ENCODE results near the gene MECR.

The MECR gene

DNA sequence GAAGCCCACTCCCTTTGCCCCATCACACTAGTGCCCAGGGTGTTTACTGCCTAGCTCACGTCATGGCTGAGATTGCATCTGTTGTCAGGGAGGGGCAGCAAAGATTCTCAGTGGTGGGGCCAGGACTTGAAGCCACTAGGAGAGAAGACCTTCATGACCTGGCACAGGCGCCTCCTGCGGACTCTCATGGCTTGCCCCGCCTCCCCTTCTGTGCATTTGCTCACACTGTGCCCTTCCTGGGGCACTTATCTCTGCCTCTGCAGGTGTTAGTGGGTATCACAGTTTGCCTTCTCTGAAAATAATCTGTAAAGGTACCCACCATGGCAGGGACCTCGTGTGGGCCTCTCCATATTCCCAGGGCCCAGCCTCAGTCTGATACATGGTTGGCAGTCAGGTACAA is 25.7 kb upstream of the MECR start:
- FAIRE-seq, result no peak

GRCh38 chr1:29255134-29255666 is 24.5 kb upstream of the MECR start:
- DNase-seq (ENCODE audit: insufficient read length, low spot score), result no peak
- FAIRE-seq, result no peak

More for the DNA sequence above, 25.7 kb upstream of the MECR start:
- no peak for DNase-seq (ENCODE audit: insufficient read length, low spot score)

GRCh38 chr1:29254346-29254745 is 23.6 kb upstream of the MECR start:
- no peak for DNase-seq (ENCODE audit: insufficient read length, low spot score)
- FAIRE-seq, result no peak

- FAIRE-seq (no peak), DNase-seq (ENCODE audit: insufficient read length, low spot score) (no peak)
These were observed 22.4 kb upstream of the MECR start for GRCh38 chr1:29253180-29253579.

- FAIRE-seq, result no peak
These were observed 20.7 kb upstream of the MECR start for GRCh38 chr1:29251164-29252124.

GRCh38 chr1:29249951-29250581 is 19.3 kb upstream of the MECR start:
- DNase-seq (ENCODE audit: insufficient read length, low spot score) (no peak), FAIRE-seq (no peak)

More at GRCh38 chr1:29251164-29252124, 20.7 kb upstream of the MECR start:
- no peak for DNase-seq (ENCODE audit: insufficient read length, low spot score)

DNA sequence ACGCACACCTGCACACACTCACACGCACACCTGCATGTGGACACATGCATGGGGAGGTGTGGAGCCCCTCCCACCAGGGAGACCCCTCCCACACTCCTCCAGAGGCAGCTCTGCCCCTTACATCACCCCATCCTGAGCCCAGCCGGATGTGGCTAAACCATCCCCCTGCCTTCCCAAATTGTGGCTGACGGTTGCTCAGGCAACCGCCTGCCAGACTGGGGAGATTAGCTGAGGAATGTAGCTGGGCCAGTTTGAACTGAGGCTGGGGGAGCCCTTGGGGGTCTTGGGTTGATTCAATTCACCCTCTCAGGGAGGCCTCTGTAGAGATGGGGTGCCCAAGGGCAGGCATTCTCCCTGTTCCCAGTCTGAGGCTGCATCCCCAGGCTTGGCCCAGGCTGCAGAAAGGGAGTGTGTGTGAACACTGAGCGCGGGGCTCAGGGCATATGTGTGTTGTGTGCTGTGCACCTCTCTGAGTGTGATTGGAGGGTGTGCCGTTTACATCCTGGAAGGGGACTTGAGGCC is 18.5 kb upstream of the MECR start:
- no peak for FAIRE-seq
- DNase-seq (ENCODE audit: insufficient read length, low spot score), result no peak

- DNase-seq (ENCODE audit: insufficient read length, low spot score) (no peak), FAIRE-seq (no peak)
These were observed 17.7 kb upstream of the MECR start for GRCh38 chr1:29248409-29248808.

GRCh38 chr1:29247571-29248273 is 17.0 kb upstream of the MECR start:
- DNase-seq (ENCODE audit: insufficient read length, low spot score) (no peak), FAIRE-seq (no peak)

GRCh38 chr1:29247044-29247443 is 16.3 kb upstream of the MECR start:
- no peak for FAIRE-seq

DNA sequence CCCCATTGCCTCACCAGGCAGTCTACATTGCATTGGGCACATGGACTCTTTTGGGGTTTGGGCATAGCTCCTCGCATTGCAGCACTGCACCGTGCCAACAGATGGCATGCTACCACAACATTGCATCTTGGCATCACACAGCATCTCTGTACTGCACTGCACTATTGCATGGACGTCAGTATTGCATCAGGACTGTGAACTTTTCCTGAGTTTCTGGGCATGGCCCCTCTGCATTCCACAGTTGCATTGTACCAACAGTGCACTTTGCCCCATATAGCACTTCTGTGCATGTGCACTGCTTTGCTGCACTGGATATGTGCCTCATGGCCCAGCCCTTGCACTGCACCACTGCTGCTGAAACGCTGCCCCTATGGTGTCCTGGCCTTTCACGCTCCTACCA is 15.1 kb upstream of the MECR start:
- no peak for FAIRE-seq
- no peak for DNase-seq (ENCODE audit: insufficient read length, low spot score)

More at GRCh38 chr1:29247044-29247443, 16.3 kb upstream of the MECR start:
- no peak for DNase-seq (ENCODE audit: insufficient read length, low spot score)

- FAIRE-seq (no peak), DNase-seq (ENCODE audit: insufficient read length, low spot score) (no peak)
These were observed 14.5 kb upstream of the MECR start for GRCh38 chr1:29245261-29245660.

- FAIRE-seq (no peak), DNase-seq (ENCODE audit: insufficient read length, low spot score) (no peak)
These were observed 13.1 kb upstream of the MECR start for GRCh38 chr1:29243871-29244200.

- no peak for FAIRE-seq
These were observed 12.5 kb upstream of the MECR start for GRCh38 chr1:29243023-29243870.

DNA sequence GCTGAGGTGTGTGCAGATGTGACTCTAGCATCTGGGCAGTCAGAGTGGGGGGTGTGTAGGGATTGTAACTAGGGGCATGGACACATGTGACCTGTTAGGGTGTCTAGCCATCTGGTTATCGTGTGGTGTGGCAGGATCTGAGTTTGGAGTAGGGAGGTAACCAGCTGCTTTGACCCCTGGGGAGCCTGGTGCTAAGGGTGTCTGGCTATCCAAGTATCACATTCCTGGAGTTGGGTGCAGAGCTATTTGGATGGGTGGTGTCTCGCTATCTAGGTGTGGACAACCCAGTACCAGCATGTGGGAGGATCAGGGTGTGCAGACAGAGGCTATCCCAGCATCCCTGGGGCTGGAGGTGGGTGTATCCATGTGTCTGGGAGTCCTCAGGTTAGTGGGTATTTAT is 10.3 kb upstream of the MECR start:
- DNase-seq (ENCODE audit: insufficient read length, low spot score) (no peak), FAIRE-seq (no peak)

More at GRCh38 chr1:29243023-29243870, 12.5 kb upstream of the MECR start:
- DNase-seq (ENCODE audit: insufficient read length, low spot score), result no peak

- DNase-seq (ENCODE audit: insufficient read length, low spot score), result no peak
- no peak for FAIRE-seq
These were observed 9.7 kb upstream of the MECR start for GRCh38 chr1:29240400-29240837.

DNA sequence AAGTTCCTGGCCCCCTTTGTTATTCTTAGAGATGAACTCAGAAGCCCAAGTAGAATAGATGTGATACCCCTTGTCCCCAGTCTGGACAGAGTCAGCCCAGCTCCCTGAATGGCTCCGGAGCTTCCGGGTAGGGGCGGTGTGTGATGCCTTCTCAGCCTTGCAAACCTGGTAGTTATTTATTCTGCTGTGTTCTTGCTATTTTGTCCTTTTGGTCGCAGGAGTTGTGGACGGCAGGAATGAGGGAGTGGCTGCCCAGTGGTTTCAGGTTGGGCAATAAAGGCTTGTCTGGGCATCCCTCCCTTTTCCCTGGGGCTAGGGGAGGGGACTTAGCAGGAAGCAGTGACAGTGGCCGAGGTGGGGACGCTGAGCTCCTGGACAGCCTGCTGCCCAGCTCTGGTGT is 8.4 kb upstream of the MECR start:
- no peak for DNase-seq (ENCODE audit: insufficient read length, low spot score)
- FAIRE-seq, result no peak

DNA sequence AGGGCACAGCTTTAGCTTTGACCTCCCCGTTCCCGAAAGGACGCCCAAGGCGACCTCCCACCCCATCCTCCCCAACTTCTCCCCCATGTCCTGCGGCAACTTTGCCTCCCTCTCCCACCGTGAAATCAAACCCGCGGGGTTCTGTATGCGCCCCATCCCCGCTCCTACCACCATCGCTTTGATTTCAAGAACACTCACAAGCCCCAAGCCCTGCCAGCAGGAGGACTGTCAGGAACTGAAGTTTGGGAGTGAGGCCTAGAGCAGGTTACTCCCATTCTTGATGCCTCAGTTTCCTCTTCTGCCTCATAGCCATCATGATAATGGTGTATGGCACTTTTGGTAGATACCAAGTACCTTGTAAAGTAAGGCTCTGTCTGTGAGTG is 7.9 kb upstream of the MECR start:
- DNase-seq (ENCODE audit: insufficient read length, low spot score) (no peak), FAIRE-seq (no peak)

GRCh38 chr1:29237852-29238619 is 7.3 kb upstream of the MECR start:
- FAIRE-seq, result no peak
- peak; percentile 35 for DNase-seq (ENCODE audit: insufficient read length, low spot score)

Data from GM19239 (cell line).